IMR-90 (cell line): ENCODE results near the gene ZNF688. TPM values are rescaled to one million over a fixed set of nuclear protein-coding genes. Genes with fewer than 3 reads are reported as not detected.
A peak's percentile ranks its signal among the peaks of the same experiment; 100 is the strongest.
"Not testable (repeated sequence)": the region's sequence is repeated elsewhere in the genome, so short reads cannot be mapped to it uniquely, and the experiment has no call there.

Experiments used
- ATAC-seq: fragments of 200-7000 bp; cut with Tn5 transposase; 2 replicates; pipeline ENCODE4 v1.9.1; 2020; ENCODE audit warnings: low read depth, mild to moderate bottlenecking, moderate library complexity
- BruUV-seq: library from RNA; stranded (reverse); fragments of 400-500 nt; replicated peaks from 2 replicates; lab custom pipeline; 2021; lab: Mats Ljungman, UMichigan
- CTCF ChIA-PET: fragments of 300-600 bp; formaldehyde crosslinking; extraction: SDS; loops from one replicate; lab custom pipeline; 2021; ENCODE audit warnings: antibody characterized with exemption; lab: Yijun Ruan, JAX
- POLR2A ChIA-PET: fragments of 300-600 bp; sonication (Branson Sonifier 250); formaldehyde crosslinking; loops from one replicate; lab custom pipeline; 2022; ENCODE audit warnings: antibody characterized with exemption; ENCODE audit not compliant: unreplicated experiment; lab: Charles Lee
- DNase-seq: peaks from one replicate; pipeline ENCODE4 v3.0.0; 2013
- H2AFZ ChIP-seq: replicated peaks from 2 replicates; pipeline ENCODE3; 2013; ENCODE audit warnings: low read length, mild to moderate bottlenecking; ENCODE audit not compliant: poor library complexity
- H2AK5ac ChIP-seq: 2 replicates; pipeline ENCODE4 v1.6.1; 2013; ENCODE audit warnings: low read depth, low read length, inconsistent platforms
- H2AK9ac ChIP-seq: replicated peaks from 2 replicates; pipeline ENCODE3; 2013; ENCODE audit warnings: mild to moderate bottlenecking, low read depth, low read length, moderate library complexity; ENCODE audit not compliant: poor library complexity
- H2BK120ac ChIP-seq: 2 replicates; pipeline ENCODE4 v1.6.1; 2013; ENCODE audit warnings: low read depth, low read length, inconsistent platforms
- H2BK15ac ChIP-seq: 3 replicates; pipeline ENCODE4 v1.6.1; 2013; ENCODE audit warnings: low read depth, low read length, inconsistent platforms
- H2BK20ac ChIP-seq: 2 replicates; pipeline ENCODE4 v1.6.1; 2013; ENCODE audit warnings: low read depth, mild to moderate bottlenecking, inconsistent platforms, low read length, moderate library complexity
- H2BK5ac ChIP-seq: 2 replicates; pipeline ENCODE4 v1.6.1; 2013; ENCODE audit warnings: mild to moderate bottlenecking, low read depth, low read length, inconsistent platforms; ENCODE audit not compliant: poor library complexity, severe bottlenecking
- H3K14ac ChIP-seq: replicated peaks from 2 replicates; pipeline ENCODE4 v1.6.1; 2013; ENCODE audit warnings: low read depth, low read length, inconsistent platforms
- H3K18ac ChIP-seq: 2 replicates; pipeline ENCODE4 v1.6.1; 2013; ENCODE audit warnings: low read depth, low read length, control low read depth
- H3K23ac ChIP-seq: 2 replicates; pipeline ENCODE4 v1.6.1; 2013; ENCODE audit warnings: low read depth, low read length, inconsistent platforms
- H3K27ac ChIP-seq: 2 replicates; pipeline ENCODE4 v1.5.1; 2013; ENCODE audit warnings: mild to moderate bottlenecking, control low read depth, low read length; ENCODE audit not compliant: insufficient read depth
- H3K27me3 ChIP-seq: 2 replicates; pipeline ENCODE4 v1.6.1; 2013; ENCODE audit warnings: low read length; ENCODE audit not compliant: control insufficient read depth, insufficient read depth
- H3K36me3 ChIP-seq: 2 replicates; pipeline ENCODE4 v1.6.1; 2013; ENCODE audit warnings: low read length, mixed read lengths; ENCODE audit not compliant: control insufficient read depth, insufficient read depth
- H3K4ac ChIP-seq: 2 replicates; pipeline ENCODE4 v1.6.1; 2013; ENCODE audit warnings: low read depth, low read length, inconsistent platforms
- H3K4me1 ChIP-seq: 2 replicates; pipeline ENCODE4 v1.6.1; 2013; ENCODE audit warnings: low read length, mixed read lengths; ENCODE audit not compliant: control insufficient read depth, insufficient read depth
- H3K4me2 ChIP-seq: 2 replicates; pipeline ENCODE4 v1.6.1; 2013; ENCODE audit warnings: low read depth, mild to moderate bottlenecking, control low read depth, low read length, moderate library complexity
- H3K4me3 ChIP-seq: 2 replicates; pipeline ENCODE4 v1.5.1; 2013; ENCODE audit warnings: low read depth, mild to moderate bottlenecking, control low read depth, low read length, moderate library complexity; ENCODE audit not compliant: insufficient read depth
- H3K56ac ChIP-seq: 2 replicates; pipeline ENCODE4 v1.6.1; 2013; ENCODE audit warnings: low read length, inconsistent platforms; ENCODE audit not compliant: insufficient read depth; ENCODE audit errors: extremely low read depth
- H3K79me1 ChIP-seq, 2 experiments: 2 replicates each; pipeline ENCODE4 v1.6.1; 2013; ENCODE audit warnings: low read length in 2 of 2, inconsistent platforms in 1 of 2, low read depth in 1 of 2
- H3K9ac ChIP-seq: 2 replicates; pipeline ENCODE4 v1.6.1; 2013; ENCODE audit warnings: low read depth, low read length, control low read depth
- H3K9me1 ChIP-seq: 2 replicates; pipeline ENCODE4 v1.6.1; 2013; ENCODE audit warnings: low read length, inconsistent platforms; ENCODE audit not compliant: insufficient read depth
- H3K9me3 ChIP-seq: 2 replicates; pipeline ENCODE4 v1.6.1; 2013; ENCODE audit warnings: low read length; ENCODE audit not compliant: control insufficient read depth, insufficient read depth
- H4K20me1 ChIP-seq: 2 replicates; pipeline ENCODE4 v1.6.1; 2013; ENCODE audit warnings: low read length, inconsistent platforms; ENCODE audit not compliant: insufficient read depth
- H4K5ac ChIP-seq: 2 replicates; pipeline ENCODE4 v1.6.1; 2013; ENCODE audit warnings: mild to moderate bottlenecking, low read depth, low read length, control low read depth
- H4K8ac ChIP-seq, 2 experiments: 2 replicates each; pipeline ENCODE4 v1.6.1; 2013; ENCODE audit warnings: low read depth in 2 of 2, low read length in 2 of 2, control low read depth in 1 of 2, inconsistent platforms in 1 of 2
- H4K91ac ChIP-seq: 2 replicates; pipeline ENCODE4 v1.6.1; 2013; ENCODE audit warnings: low read depth, low read length, inconsistent platforms; ENCODE audit not compliant: insufficient read depth
- WGBS, 2 experiments: methylation state at CpG; one replicate each; pipeline versions ENCODE4 v1.1.5 to v1.1.7; 2013; ENCODE audit warnings: missing lambda C conversion rate in 2 of 2; ENCODE audit not compliant: insufficient read length in 1 of 2; ENCODE audit errors: extremely low coverage in 2 of 2; 5-methylcytosine and 5-hydroxymethylcytosine counted together
- dilution Hi-C: fragments of 300-500 bp; cut with HindIII; formaldehyde crosslinking; loops from one replicate; pipeline ENCODE4 v1.14.3; 2018; ENCODE audit warnings: low sequenced_read_pairs; ENCODE audit not compliant: unreplicated experiment
- in situ Hi-C: fragments of 300-500 bp; cut with MboI; formaldehyde crosslinking; loops from 3 replicates; pipeline ENCODE4 v1.14.3; 2019; ENCODE audit warnings: low sequenced_read_pairs, inconsistent platforms, mixed read lengths
- intact Hi-C: fragments of 100-400 bp; cut with micrococcal nuclease; formaldehyde crosslinking; loops from 2 replicates; pipeline ENCODE4 v1.10.0; 2022
- polyA plus RNA-seq, 3 experiments: library from polyadenylated mRNA; depleted of rRNA; stranded (reverse); fragments of >200 nt; gene quantifications; 2 replicates each; pipeline ENCODE4 v1.2.3, GENCODE V29; 2012; ENCODE audit warnings: low replicate concordance in 1 of 3
- total RNA-seq: library from RNA; depleted of rRNA; stranded (reverse); fragments of >200 nt; gene quantifications from 2 replicates; pipeline ENCODE4 v1.2.3, GENCODE V29; 2012

ZNF688 gene
- total and polyA plus RNA-seq, 2 of the 4 experiments (the other 2 are of a cell fraction) = 1.8 to 3.7 TPM

- intact Hi-C loops = not testable (repeated sequence)
These were observed 30.5 kb downstream of the ZNF688 start for GRCh38 chr16:30540916-30541464.

GRCh38 chr16:30539986-30540526 is 31.5 kb downstream of the ZNF688 start:
- H3K23ac ChIP-seq, H3K4ac ChIP-seq, dilution Hi-C loops, H4K91ac ChIP-seq, H4K8ac ChIP-seq, ATAC-seq, POLR2A ChIA-PET, H4K20me1 ChIP-seq, H3K27me3 ChIP-seq, H3K4me3 ChIP-seq, H2BK20ac ChIP-seq, H4K5ac ChIP-seq, H3K9ac ChIP-seq, H3K18ac ChIP-seq, H3K9me1 ChIP-seq, CTCF ChIA-PET, H2AFZ ChIP-seq, H3K27ac ChIP-seq, H2BK15ac ChIP-seq, H3K9me3 ChIP-seq, H2BK120ac ChIP-seq, H3K36me3 ChIP-seq, H3K14ac ChIP-seq, H3K4me2 ChIP-seq, intact Hi-C loops, H2AK5ac ChIP-seq, H3K56ac ChIP-seq, BruUV-seq, DNase-seq, H2BK5ac ChIP-seq: not testable (repeated sequence)
- in situ Hi-C loops = loop anchor here (5.0 kb wide), 1 partner anchor 32 kb away; the partner anchor contains the start of gene ZNF688
- WGBS, 2 experiments = 93% methylated on average over 3 of the region's 13 CpGs; no CpG with 5 or more reads in 1 of the 2 experiments
- peaks cover 8 to 11% of the 10 kb centered on the region in 2 experiments for H3K79me1 ChIP-seq
- peaks cover 15% of the 10 kb centered on the region for H3K4me1 ChIP-seq
- H2AK9ac ChIP-seq = peak overlapping the region; percentile 50

More at GRCh38 chr16:30540916-30541464, 30.5 kb downstream of the ZNF688 start:
- H3K27me3 ChIP-seq, dilution Hi-C loops, H3K9me1 ChIP-seq, H3K4me3 ChIP-seq, H3K79me1 ChIP-seq, H2BK20ac ChIP-seq, H2AK9ac ChIP-seq, H2BK5ac ChIP-seq, H3K14ac ChIP-seq, H3K9ac ChIP-seq, H2BK120ac ChIP-seq, H3K56ac ChIP-seq, in situ Hi-C loops, DNase-seq, H4K20me1 ChIP-seq, H2BK15ac ChIP-seq, CTCF ChIA-PET, H3K36me3 ChIP-seq, H2AK5ac ChIP-seq, H4K5ac ChIP-seq, H4K91ac ChIP-seq, H3K4ac ChIP-seq, H2AFZ ChIP-seq, H3K4me2 ChIP-seq, POLR2A ChIA-PET, H3K9me3 ChIP-seq, H3K23ac ChIP-seq, BruUV-seq: not testable (repeated sequence)
- 58% methylated on average over 5 of the region's 9 CpGs; no CpG with 5 or more reads in 1 of the 2 experiments for WGBS, 2 experiments
- Histone ChIP-seq H3K27ac (peak overlapping the region; percentile 27; the same call in 1 of the 2 replicates), H4K8ac (peak overlapping the region in 1 of 2 experiments; percentile 27; a peak in 1 of 4 replicates), H3K4me1 (peaks cover 11% of the 10 kb centered on the region), H3K18ac (0 out of 2 replicates have a peak overlapping the region, but pooled peaks have one; percentile 20)
- peak; percentile 44 for ATAC-seq
